OCI-LY1 (cell line): Measurements from ENCODE around the gene CFAP77.

ENCODE experiments used
- CTCF ChIP-seq: fragments of 200-600 bp; sonication (generic), shearing (Covaris generic); IDR thresholded peaks from 2 replicates; pipeline ENCODE4 v1.5.1; 2017; ENCODE audit warnings: mild to moderate bottlenecking, antibody characterized with exemption, low read length, moderate library complexity, mixed read lengths
- EZH2 ChIP-seq: fragments of 200-600 bp; sonication (generic), shearing (Covaris generic); IDR thresholded peaks from 2 replicates; pipeline ENCODE4 v1.8.0; 2017; ENCODE audit warnings: borderline replicate concordance, mixed run types, mild to moderate bottlenecking, antibody characterized with exemption, low read length, moderate library complexity, mixed read lengths

GRCh38 chr9:132539096-132539495 is 129.1 kb downstream of the CFAP77 start:
- no peak for TF ChIP-seq CTCF
- no peak for TF ChIP-seq EZH2
